ENCODE data around the gene SYT13.

Gene SYT13

GRCh38 chr11:45305874-45306623 lies 19.9 kb upstream of the SYT13 start:
- no peak for DNase-seq

GRCh38 chr11:45304992-45305335 lies 18.8 kb upstream of the SYT13 start:
- DNase-seq, result no peak

- no peak for DNase-seq
Observed at GRCh38 chr11:45304111-45304991, 18.2 kb upstream of the SYT13 start.

- no peak for DNase-seq
Observed at GRCh38 chr11:45303316-45303715, 17.2 kb upstream of the SYT13 start.

GRCh38 chr11:45301537-45302246 lies 15.6 kb upstream of the SYT13 start:
- DNase-seq, result no peak

- DNase-seq, result no peak
Observed at GRCh38 chr11:45300715-45301114, 14.6 kb upstream of the SYT13 start.

- no peak for DNase-seq
Observed at GRCh38 chr11:45298718-45299117, 12.6 kb upstream of the SYT13 start.

- DNase-seq, result no peak
Observed at GRCh38 chr11:45296075-45296474, 9.9 kb upstream of the SYT13 start.

GRCh38 chr11:45294499-45294898 lies 8.4 kb upstream of the SYT13 start:
- no peak for DNase-seq

GRCh38 chr11:45293566-45294192 lies 7.5 kb upstream of the SYT13 start:
- peak; percentile 68 to 69 for DNase-seq

GRCh38 chr11:45290586-45290985 lies 4.4 kb upstream of the SYT13 start:
- DNase-seq, result no peak

GRCh38 chr11:45289369-45289768 lies 3.2 kb upstream of the SYT13 start:
- DNase-seq, result no peak

GRCh38 chr11:45288339-45288738 lies 2.2 kb upstream of the SYT13 start:
- no peak for DNase-seq

GRCh38 chr11:45287316-45287903 lies 1.3 kb upstream of the SYT13 start:
- no peak for DNase-seq

GRCh38 chr11:45285250-45285828 lies 802 bp downstream of the SYT13 start:
- no peak for DNase-seq

GRCh38 chr11:45282081-45282480 lies 4.1 kb downstream of the SYT13 start:
- no peak for DNase-seq

- no peak for DNase-seq
Observed at GRCh38 chr11:45280449-45280848, 5.7 kb downstream of the SYT13 start.

- no peak for DNase-seq
Observed at GRCh38 chr11:45279645-45280044, 6.5 kb downstream of the SYT13 start.

GRCh38 chr11:45278714-45279113 lies 7.4 kb downstream of the SYT13 start:
- DNase-seq, result no peak

- no peak for DNase-seq
Observed at GRCh38 chr11:45275828-45276227, 10.3 kb downstream of the SYT13 start.

- no peak for DNase-seq
Observed at GRCh38 chr11:45274206-45274605, 11.9 kb downstream of the SYT13 start.

GRCh38 chr11:45273509-45273908 lies 12.6 kb downstream of the SYT13 start:
- DNase-seq, result no peak

Data from stimulated activated CD4-positive, alpha-beta T cell treated with anti-CD3 and anti-CD28 coated beads, Interleukin-2, amount 100 ng/mL, for 24 hours (primary cell).